Glutamatergic neuron (in vitro differentiated cells): ENCODE results near the gene RALGPS1. TPM values are rescaled to one million over a fixed set of nuclear protein-coding genes. Genes with fewer than 3 reads are reported as not detected.

Source experiments
- DNase-seq: peaks from one replicate; pipeline ENCODE4 v3.0.0; 2022
- H3K27ac Mint-ChIP-seq: one replicate; pipeline ENCODE4 v1.8.0; 2020; ENCODE audit warnings: mild to moderate bottlenecking, mixed read lengths, inconsistent platforms; ENCODE audit not compliant: unreplicated experiment
- H3K27me3 Mint-ChIP-seq: one replicate; pipeline ENCODE4 v1.8.0; 2020; ENCODE audit warnings: mild to moderate bottlenecking, moderate library complexity, mixed read lengths, inconsistent platforms; ENCODE audit not compliant: unreplicated experiment
- H3K36me3 Mint-ChIP-seq: one replicate; pipeline ENCODE4 v1.8.0; 2020; ENCODE audit warnings: mild to moderate bottlenecking, mixed read lengths, inconsistent platforms; ENCODE audit not compliant: unreplicated experiment
- H3K4me1 Mint-ChIP-seq: one replicate; pipeline ENCODE4 v1.8.0; 2020; ENCODE audit warnings: mild to moderate bottlenecking, low read depth, mixed read lengths, inconsistent platforms; ENCODE audit not compliant: unreplicated experiment
- H3K4me3 Mint-ChIP-seq: one replicate; pipeline ENCODE4 v1.8.0; 2020; ENCODE audit warnings: mild to moderate bottlenecking, mixed read lengths, inconsistent platforms; ENCODE audit not compliant: unreplicated experiment
- H3K9me3 Mint-ChIP-seq: one replicate; pipeline ENCODE4 v1.8.0; 2020; ENCODE audit warnings: mild to moderate bottlenecking, moderate library complexity, mixed read lengths, inconsistent platforms; ENCODE audit not compliant: unreplicated experiment
- CTCF ChIP-seq: fragments of 200-600 bp; sonication (generic); IDR thresholded peaks from one replicate; pipeline ENCODE4 v1.5.0; 2021; ENCODE audit not compliant: partially characterized antibody, unreplicated experiment
- total RNA-seq: library from RNA; stranded (reverse); fragmentation: NEBNext Ultra II Directional; extraction: Animal tissue kit (Norgen Biotek cat#: 25700); gene quantifications from one replicate; pipeline ENCODE4 v1.2.1, GENCODE V29; 2021; ENCODE audit not compliant: unreplicated experiment

RALGPS1 gene
- total RNA-seq, 1 donor from 2014 or later = 23.8 TPM

GRCh38 chr9:127066060-127066850 is 151.7 kb downstream of the RALGPS1 start:
- TF ChIP-seq CTCF = no peak
- H3K36me3 Mint-ChIP-seq = no peaks in the 10 kb centered on the region
- peaks cover 7% of the 10 kb centered on the region for H3K4me1 Mint-ChIP-seq
- H3K27me3 Mint-ChIP-seq = no peaks in the 10 kb centered on the region
- no peak overlapping the region for H3K4me3 Mint-ChIP-seq
- H3K9me3 Mint-ChIP-seq = peaks cover 3% of the 10 kb centered on the region
- DNase-seq = no peak
- H3K27ac Mint-ChIP-seq = no peak overlapping the region

GRCh38 chr9:127066851-127067136 is 152.2 kb downstream of the RALGPS1 start:
- H3K36me3 Mint-ChIP-seq = peaks cover 2% of the 10 kb centered on the region
- H3K4me3 Mint-ChIP-seq = no peak overlapping the region
- no peak for TF ChIP-seq CTCF
- H3K27me3 Mint-ChIP-seq = no peaks in the 10 kb centered on the region
- DNase-seq = no peak
- H3K4me1 Mint-ChIP-seq = peaks cover 7% of the 10 kb centered on the region
- peaks cover 3% of the 10 kb centered on the region for H3K9me3 Mint-ChIP-seq
- H3K27ac Mint-ChIP-seq = no peak overlapping the region

GRCh38 chr9:127067603-127068220 is 153.1 kb downstream of the RALGPS1 start:
- Mint-ChIP-seq H3K4me3 (no peak overlapping the region), H3K9me3 (peaks cover 3% of the 10 kb centered on the region), H3K27ac (no peak overlapping the region), H3K4me1 (peaks cover 7% of the 10 kb centered on the region), H3K36me3 (peaks cover 10% of the 10 kb centered on the region), H3K27me3 (no peaks in the 10 kb centered on the region)
- no peak for TF ChIP-seq CTCF
- no peak for DNase-seq

- DNase-seq = no peak
- Mint-ChIP-seq H3K9me3 (peaks cover 11% of the 10 kb centered on the region), H3K4me1 (peaks cover 17% of the 10 kb centered on the region), H3K27me3 (peaks cover 3% of the 10 kb centered on the region), H3K27ac (no peak overlapping the region), H3K36me3 (peaks cover 17% of the 10 kb centered on the region), H3K4me3 (no peak overlapping the region)
- TF ChIP-seq CTCF = no peak
Measured at GRCh38 chr9:127074561-127075548, 160.3 kb downstream of the RALGPS1 start.
